ENCODE measurements around the gene NECTIN1.

NECTIN1 gene

GRCh38 chr11:119668676-119669075 lies 60.3 kb downstream of the NECTIN1 start:
- no peak for DNase-seq

- peak; percentile 25 for DNase-seq
Measured at GRCh38 chr11:119666463-119667131, 62.4 kb downstream of the NECTIN1 start.

GRCh38 chr11:119666061-119666460 lies 62.9 kb downstream of the NECTIN1 start:
- no peak for DNase-seq

GRCh38 chr11:119664701-119665420 lies 64.1 kb downstream of the NECTIN1 start:
- DNase-seq, result no peak

- no peak for DNase-seq
Measured at GRCh38 chr11:119664063-119664572, 64.9 kb downstream of the NECTIN1 start.

- DNase-seq, result no peak
Measured at GRCh38 chr11:119663279-119663678, 65.7 kb downstream of the NECTIN1 start.

GRCh38 chr11:119661226-119661625 lies 67.8 kb downstream of the NECTIN1 start:
- no peak for DNase-seq

GRCh38 chr11:119659971-119660723 lies 68.9 kb downstream of the NECTIN1 start:
- no peak for DNase-seq

- DNase-seq, result no peak
Measured at GRCh38 chr11:119652907-119653659, 75.9 kb downstream of the NECTIN1 start.

GRCh38 chr11:119651802-119652584 lies 77.0 kb downstream of the NECTIN1 start:
- DNase-seq, result no peak

GRCh38 chr11:119650251-119650650 lies 78.7 kb downstream of the NECTIN1 start:
- DNase-seq, result no peak

GRCh38 chr11:119647254-119647653 lies 81.7 kb downstream of the NECTIN1 start:
- no peak for DNase-seq

GRCh38 chr11:119645018-119645417 lies 84.0 kb downstream of the NECTIN1 start:
- DNase-seq, result no peak

- no peak for DNase-seq
Measured at GRCh38 chr11:119644502-119644901, 84.5 kb downstream of the NECTIN1 start.

- no peak for DNase-seq
Measured at GRCh38 chr11:119643876-119644225, 85.1 kb downstream of the NECTIN1 start.

GRCh38 chr11:119643212-119643875 lies 85.7 kb downstream of the NECTIN1 start:
- DNase-seq, result no peak

- no peak for DNase-seq
Measured at GRCh38 chr11:119641983-119642745, 86.8 kb downstream of the NECTIN1 start.

GRCh38 chr11:119640541-119640940 lies 88.5 kb downstream of the NECTIN1 start:
- DNase-seq, result no peak

- DNase-seq, result no peak
Measured at GRCh38 chr11:119639642-119640205, 89.3 kb downstream of the NECTIN1 start.

- DNase-seq, result no peak
Measured at GRCh38 chr11:119638851-119639250, 90.1 kb downstream of the NECTIN1 start.

Data from SHP77 treated with DMSO at 0.1 percent for 48 hours (cell line).